ENCODE data around the gene WWOX. TPM values are rescaled to one million over a fixed set of nuclear protein-coding genes. Genes with fewer than 3 reads are reported as not detected.

The WWOX gene
- total and polyA plus RNA-seq, 2 of the 8 experiments (the other 6 are each of a cell fraction or from before 2014, with no cell fraction given), result 5.4 to 16.7 TPM

GRCh38 chr16:78264642-78265041 lies 165.2 kb downstream of the WWOX start (continued):
- TF ChIP-seq RAD21 (IDR thresholded peaks at IDR 0.05 in 1 of 2, conservative IDR thresholded peaks at IDR 0.05 in 1 of 2; ENCODE audit: low read depth in 2 of 2, low read length in 2 of 2), result no peak

Data from H1 (cell line).